ENCODE measurements around the gene TGM2.

TGM2 gene

DNA sequence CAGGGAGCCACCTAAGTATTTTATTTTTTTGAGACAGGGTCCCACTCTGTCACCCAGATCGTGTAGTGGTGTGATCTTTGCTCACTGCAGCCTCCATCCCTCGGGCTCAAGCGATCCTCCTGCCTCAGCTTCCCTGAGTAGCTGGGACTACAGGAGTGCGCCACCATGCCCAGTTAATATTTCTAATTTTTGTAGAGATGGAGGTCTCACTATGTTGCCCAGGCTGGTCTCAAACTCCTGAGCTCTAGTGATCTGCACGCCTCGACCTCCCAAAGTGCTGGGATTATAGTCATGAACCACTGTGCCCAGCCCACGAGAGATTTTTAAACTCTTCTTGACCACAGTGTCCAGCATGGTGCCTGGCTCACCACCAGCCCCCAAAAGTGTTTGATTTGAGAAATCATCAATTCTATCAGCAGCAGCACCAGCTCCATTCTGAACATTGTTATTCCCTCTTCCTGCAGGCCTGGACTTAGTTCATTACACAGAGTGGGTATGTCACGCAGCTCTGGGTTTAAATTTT lies 2.3 kb upstream of the TGM2 start:
- no peak overlapping the region for H3K4me3 ChIP-seq (ENCODE audit: low read depth, low read length)
- no peak for DNase-seq (ENCODE audit: low read depth, low spot score)
- TF ChIP-seq, protein P1, sequence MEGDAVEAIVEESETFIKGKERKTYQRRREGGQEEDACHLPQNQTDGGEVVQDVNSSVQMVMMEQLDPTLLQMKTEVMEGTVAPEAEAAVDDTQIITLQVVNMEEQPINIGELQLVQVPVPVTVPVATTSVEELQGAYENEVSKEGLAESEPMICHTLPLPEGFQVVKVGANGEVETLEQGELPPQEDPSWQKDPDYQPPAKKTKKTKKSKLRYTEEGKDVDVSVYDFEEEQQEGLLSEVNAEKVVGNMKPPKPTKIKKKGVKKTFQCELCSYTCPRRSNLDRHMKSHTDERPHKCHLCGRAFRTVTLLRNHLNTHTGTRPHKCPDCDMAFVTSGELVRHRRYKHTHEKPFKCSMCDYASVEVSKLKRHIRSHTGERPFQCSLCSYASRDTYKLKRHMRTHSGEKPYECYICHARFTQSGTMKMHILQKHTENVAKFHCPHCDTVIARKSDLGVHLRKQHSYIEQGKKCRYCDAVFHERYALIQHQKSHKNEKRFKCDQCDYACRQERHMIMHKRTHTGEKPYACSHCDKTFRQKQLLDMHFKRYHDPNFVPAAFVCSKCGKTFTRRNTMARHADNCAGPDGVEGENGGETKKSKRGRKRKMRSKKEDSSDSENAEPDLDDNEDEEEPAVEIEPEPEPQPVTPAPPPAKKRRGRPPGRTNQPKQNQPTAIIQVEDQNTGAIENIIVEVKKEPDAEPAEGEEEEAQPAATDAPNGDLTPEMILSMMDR (IDR thresholded peaks at IDR 0.05; ENCODE audit: insufficient read depth, low read length, missing control alignments), result no peak
- ChIA-PET POLR2A (interaction anchor here (0.6 to 1.4 kb wide), 5 partner anchors 24 to 279 kb away, joined by 3 to 4 read pairs (median 3); no protein-coding TSS in a partner anchor), CTCF (interaction anchor here (1.1 to 11.1 kb wide), 14 partner anchors 10 to 152 kb away, joined by 3 to 140 read pairs (median 8); no protein-coding TSS in a partner anchor)

DNA sequence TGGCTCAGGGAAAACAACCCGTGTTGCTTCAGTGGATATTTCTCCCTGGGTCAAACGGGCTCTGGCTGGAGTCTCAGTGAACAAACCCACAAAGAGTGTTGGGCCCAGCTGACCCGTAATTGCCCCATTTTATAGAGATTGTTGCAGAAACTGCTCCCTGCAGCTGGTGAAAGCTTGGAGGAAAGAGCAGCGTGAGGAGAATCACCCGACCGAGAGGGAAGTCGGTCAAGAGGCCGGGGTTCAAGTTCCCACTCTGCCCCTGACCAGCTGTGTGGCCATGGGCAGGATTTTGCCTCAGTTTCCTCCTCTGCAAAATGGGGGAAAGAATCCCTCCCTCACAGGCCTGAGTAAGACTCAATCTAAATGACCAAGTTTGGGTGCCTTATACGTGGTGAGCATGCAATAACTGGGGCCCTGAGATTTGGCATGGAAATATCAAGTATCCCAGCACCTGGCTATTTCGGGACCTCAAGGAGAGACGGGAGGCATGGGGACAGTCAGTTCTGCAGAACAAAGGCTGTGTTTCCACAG lies 1.7 kb upstream of the TGM2 start:
- TF ChIP-seq, protein P1 (IDR thresholded peaks at IDR 0.05; ENCODE audit: insufficient read depth, low read length, missing control alignments), result no peak
- no peak overlapping the region for H3K4me3 ChIP-seq (ENCODE audit: low read depth, low read length)
- ChIA-PET POLR2A (interaction anchor here (0.6 to 1.4 kb wide), 3 partner anchors 32 to 279 kb away, joined by 3 read pairs; no protein-coding TSS in a partner anchor), CTCF (interaction anchor here (0.6 to 11.1 kb wide), 25 partner anchors 9 to 212 kb away, joined by 3 to 140 read pairs (median 5); no protein-coding TSS in a partner anchor)
- no peak for DNase-seq (ENCODE audit: low read depth, low spot score)

DNA sequence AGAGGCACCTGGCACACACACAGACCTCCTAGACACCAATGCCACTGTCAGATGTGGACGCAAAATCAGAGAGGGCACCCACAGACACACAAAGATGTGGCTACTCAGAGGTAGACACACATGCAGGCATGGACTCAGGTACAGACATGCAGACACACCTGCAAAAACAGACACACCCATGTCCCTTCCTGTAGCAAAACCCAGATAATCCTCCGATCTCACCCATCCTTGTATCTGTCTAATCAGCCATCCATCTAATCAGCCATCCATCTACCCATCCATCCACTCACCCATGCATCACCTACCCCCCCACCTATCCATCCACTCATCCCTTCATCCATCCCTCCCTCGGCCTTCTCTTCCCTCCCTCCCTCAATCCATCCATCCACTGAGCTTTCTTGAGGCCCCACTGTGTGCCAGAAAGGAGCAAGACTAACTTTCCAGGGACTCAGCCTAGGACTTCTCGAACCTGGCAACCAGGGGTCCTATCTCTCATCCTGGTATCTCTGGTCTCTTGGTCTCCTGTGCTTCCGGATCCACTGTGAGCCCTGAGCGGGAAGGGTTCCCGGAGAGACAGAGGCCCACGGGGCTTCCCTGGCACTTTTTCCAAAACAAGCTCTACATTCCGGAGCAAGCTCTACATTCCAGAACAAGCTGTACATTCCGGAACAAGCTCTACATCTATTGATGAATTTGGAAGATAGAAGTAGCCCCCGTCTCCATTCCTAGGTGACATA lies 1.1 kb upstream of the TGM2 start:
- POLR2A ChIA-PET, result interaction anchor here (1.4 kb wide), 1 partner anchor 52 kb away, joined by 3 read pairs; no protein-coding TSS in a partner anchor
- CTCF ChIA-PET, result interaction anchor here (0.6 to 11.1 kb wide), 26 partner anchors 9 to 211 kb away, joined by 3 to 140 read pairs (median 6); no protein-coding TSS in a partner anchor
- no peak overlapping the region for H3K4me3 ChIP-seq (ENCODE audit: low read depth, low read length)
- TF ChIP-seq, protein P1 (IDR thresholded peaks at IDR 0.05; ENCODE audit: insufficient read depth, low read length, missing control alignments), result no peak
- no peak for DNase-seq (ENCODE audit: low read depth, low spot score)

DNA sequence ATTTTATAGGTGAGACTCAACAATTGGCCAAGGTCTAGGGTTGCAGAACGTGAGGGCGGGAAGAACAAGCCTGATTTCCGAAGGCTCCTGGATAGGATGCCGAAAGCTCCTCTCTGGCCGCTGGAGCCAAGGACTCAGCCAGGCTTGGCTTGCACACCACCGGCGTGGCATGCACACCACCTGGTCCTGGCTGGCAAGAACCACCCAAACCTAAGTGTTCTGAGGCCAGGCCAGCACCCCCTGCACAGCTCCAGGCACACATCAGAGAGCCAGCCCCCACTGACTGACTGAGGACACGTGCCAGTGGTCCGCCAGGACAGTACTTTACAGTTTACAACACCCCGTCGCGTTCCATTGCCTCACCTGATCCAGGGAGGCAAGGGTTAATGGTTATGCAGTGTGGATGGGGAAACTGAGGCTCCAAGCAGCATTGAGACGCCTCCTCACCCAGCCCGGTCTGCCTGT lies 414 bp downstream of the TGM2 start:
- ChIA-PET POLR2A (no interaction called here), CTCF (interaction anchor here (0.6 to 4.3 kb wide), 18 partner anchors 8 to 599 kb away, joined by 3 to 23 read pairs (median 4); no protein-coding TSS in a partner anchor)
- TF ChIP-seq, protein P1 (IDR thresholded peaks at IDR 0.05; ENCODE audit: insufficient read depth, low read length, missing control alignments), result no peak
- peak overlapping the region; percentile 49 for H3K4me3 ChIP-seq (ENCODE audit: low read depth, low read length)
- DNase-seq (ENCODE audit: low read depth, low spot score), result no peak

DNA sequence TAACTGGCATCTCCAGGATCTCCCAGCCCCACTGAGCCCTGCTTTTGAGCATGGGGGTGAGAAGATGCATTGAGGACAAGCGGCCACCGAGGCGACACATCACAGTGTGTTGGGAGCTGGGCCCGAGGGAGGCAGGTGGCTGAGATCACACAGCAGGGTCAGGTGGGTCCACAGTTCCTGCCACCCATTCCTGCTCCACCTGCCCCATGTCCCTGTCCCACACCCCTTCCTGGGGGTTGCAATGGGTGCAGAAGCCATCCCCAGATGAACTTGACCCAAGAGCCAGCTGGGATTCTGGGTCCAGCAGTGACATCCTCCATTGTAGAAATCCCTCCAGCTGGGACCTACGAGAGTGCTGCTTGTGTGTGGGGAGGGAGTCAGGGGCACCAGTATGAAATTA lies 1.0 kb downstream of the TGM2 start:
- no peak overlapping the region for H3K4me3 ChIP-seq (ENCODE audit: low read depth, low read length)
- ChIA-PET CTCF (interaction anchor here (0.6 to 4.3 kb wide), 17 partner anchors 9 to 599 kb away, joined by 3 to 23 read pairs (median 4); no protein-coding TSS in a partner anchor), POLR2A (interaction anchor here (0.6 kb wide), 1 partner anchor 116 kb away, joined by 3 read pairs; no protein-coding TSS in a partner anchor)
- DNase-seq (ENCODE audit: low read depth, low spot score), result no peak
- TF ChIP-seq, protein P1 (IDR thresholded peaks at IDR 0.05; ENCODE audit: insufficient read depth, low read length, missing control alignments), result no peak
